Right atrium auricular region (tissue), 2 donors: ENCODE measurements around the gene PROX1. TPM values are rescaled to one million over a fixed set of nuclear protein-coding genes. Genes with fewer than 3 reads are reported as not detected.

Experiments used
- DNase-seq: peaks from one replicate; pipeline ENCODE4 v3.0.0-alpha.2; 2019; ENCODE audit warnings: low spot score
- H3K27ac ChIP-seq, 2 donors: fragments of 200-600 bp; sonication (generic); 1 replicate in 1 of 2; 2 replicates in 1 of 2; pipeline ENCODE4 v1.5.1; 2016 to 2019
- H3K27me3 ChIP-seq, 2 donors: fragments of 200-600 bp; sonication (generic); one replicate each; pipeline versions ENCODE4 v1.5.1 to v1.6.0; 2017 to 2019
- H3K36me3 ChIP-seq: fragments of 200-600 bp; sonication (generic); one replicate; pipeline ENCODE4 v1.5.1; 2016
- H3K4me1 ChIP-seq, 2 donors: fragments of 200-600 bp; sonication (generic); one replicate each; pipeline versions ENCODE4 v1.5.1 to v1.6.0; 2017 to 2019
- H3K4me3 ChIP-seq, 2 donors: fragments of 200-600 bp; sonication (generic); 1 replicate in 1 of 2; 2 replicates in 1 of 2; pipeline ENCODE4 v1.5.1; 2017 to 2019; ENCODE audit warnings: mild to moderate bottlenecking in 1 of 2, moderate library complexity in 1 of 2
- H3K9me3 ChIP-seq, 2 donors: fragments of 200-600 bp; sonication (generic); one replicate each; pipeline ENCODE4 v1.5.1; 2019
- CTCF ChIP-seq, 2 donors: fragments of 200-600 bp; sonication (generic); IDR thresholded peaks; one replicate each; pipeline ENCODE4 v1.5.1; 2019; ENCODE audit warnings: antibody characterized with exemption in 2 of 2
- total RNA-seq, 2 donors: library from RNA; depleted of rRNA; stranded (reverse); fragments of >200 nt; gene quantifications; one replicate each; pipeline ENCODE4 v1.1.0, GENCODE V29; 2016

Gene PROX1
- total RNA-seq, 2 donors from 2014 or later: 39.7 to 46.5 TPM

GRCh38 chr1:214028095-214028494 lies 40.3 kb downstream of the PROX1 start:
- Histone ChIP-seq H3K27ac (peak overlapping the region; percentile 63 to 90), H3K36me3 (no peaks in the 10 kb centered on the region), H3K27me3 (no peaks in the 10 kb centered on the region), H3K9me3 (no peaks in the 10 kb centered on the region), H3K4me1 (peaks cover 0 to 25% of the 10 kb centered on the region in 2 donors), H3K4me3 (no peak overlapping the region)
- DNase-seq: no peak
- TF ChIP-seq CTCF (IDR thresholded peaks at IDR 0.05): no peak

- Histone ChIP-seq H3K27ac (peak overlapping the region; percentile 78 to 90), H3K9me3 (no peaks in the 10 kb centered on the region), H3K36me3 (no peaks in the 10 kb centered on the region), H3K27me3 (no peaks in the 10 kb centered on the region), H3K4me3 (no peak overlapping the region), H3K4me1 (peaks cover 0 to 25% of the 10 kb centered on the region in 2 donors)
- no peak for DNase-seq
- TF ChIP-seq CTCF (IDR thresholded peaks at IDR 0.05): no peak
Measured at GRCh38 chr1:214028649-214029406, 41.1 kb downstream of the PROX1 start.

- H3K4me3 ChIP-seq: no peak overlapping the region
- H3K9me3 ChIP-seq: no peaks in the 10 kb centered on the region
- no peak for DNase-seq
- no peak for TF ChIP-seq CTCF (IDR thresholded peaks at IDR 0.05)
- H3K36me3 ChIP-seq: no peaks in the 10 kb centered on the region
- peak overlapping the region; percentile 78 to 90 for H3K27ac ChIP-seq
- H3K27me3 ChIP-seq: no peaks in the 10 kb centered on the region
- peaks cover 0 to 25% of the 10 kb centered on the region in 2 donors for H3K4me1 ChIP-seq
Measured at GRCh38 chr1:214029796-214030195, 42.0 kb downstream of the PROX1 start.

GRCh38 chr1:214031267-214031650 lies 43.5 kb downstream of the PROX1 start:
- peak overlapping the region; percentile 78 to 90 for H3K27ac ChIP-seq
- H3K27me3 ChIP-seq: no peaks in the 10 kb centered on the region
- no peak for TF ChIP-seq CTCF (IDR thresholded peaks at IDR 0.05)
- H3K4me3 ChIP-seq: no peak overlapping the region
- H3K4me1 ChIP-seq: peaks cover 0 to 25% of the 10 kb centered on the region in 2 donors
- no peaks in the 10 kb centered on the region for H3K9me3 ChIP-seq
- peaks cover 7% of the 10 kb centered on the region for H3K36me3 ChIP-seq
- no peak for DNase-seq

GRCh38 chr1:214037468-214037867 lies 49.7 kb downstream of the PROX1 start:
- H3K4me3 ChIP-seq: no peak overlapping the region
- no peaks in the 10 kb centered on the region for H3K27me3 ChIP-seq
- no peaks in the 10 kb centered on the region for H3K4me1 ChIP-seq
- peaks cover 8% of the 10 kb centered on the region for H3K36me3 ChIP-seq
- no peak for TF ChIP-seq CTCF (IDR thresholded peaks at IDR 0.05)
- H3K9me3 ChIP-seq: no peaks in the 10 kb centered on the region
- no peak for DNase-seq
- H3K27ac ChIP-seq: no peak overlapping the region
